Measurements from ENCODE around the gene TMEM108.

The TMEM108 gene

DNA sequence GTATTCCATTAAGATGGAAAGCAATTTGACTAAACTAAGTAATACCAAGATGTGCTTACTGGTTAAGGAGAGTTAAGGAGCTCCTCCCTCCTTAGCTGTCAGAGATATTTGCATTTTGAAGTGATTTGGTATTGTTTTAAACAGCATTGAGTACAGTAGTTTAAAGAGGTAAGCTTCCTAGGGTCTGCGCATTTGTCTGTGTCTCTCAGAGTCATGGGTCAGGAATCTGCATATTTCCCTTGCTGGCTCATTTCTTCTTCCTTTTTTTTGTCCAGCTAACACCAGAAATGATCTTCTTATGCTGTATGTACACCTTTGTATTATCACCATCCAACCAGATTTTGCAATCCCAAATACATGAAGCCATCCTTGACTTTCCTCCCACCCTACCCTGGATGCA lies 198.7 kb downstream of the TMEM108 start:
- no peak for DNase-seq (ENCODE audit: low read depth)

DNA sequence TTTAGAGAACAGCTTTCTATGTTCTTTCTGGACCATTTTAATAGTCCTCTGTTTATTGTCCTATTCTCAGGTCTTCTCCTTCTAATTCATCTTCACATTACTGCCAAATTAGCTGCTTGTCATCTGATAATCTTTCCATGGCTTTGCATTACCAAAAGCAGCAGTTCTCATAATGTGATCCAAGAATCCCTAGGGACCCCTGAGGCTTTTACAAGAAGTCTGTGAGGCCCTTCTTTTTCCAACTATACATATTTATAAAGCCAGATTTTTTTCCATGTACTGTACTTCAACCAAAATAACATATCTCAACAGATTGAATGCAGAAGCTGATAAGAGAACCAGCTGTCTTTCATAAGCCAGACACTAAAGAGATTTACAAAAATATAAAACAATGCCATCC lies 199.2 kb downstream of the TMEM108 start:
- no peak for DNase-seq (ENCODE audit: low read depth)

DNA sequence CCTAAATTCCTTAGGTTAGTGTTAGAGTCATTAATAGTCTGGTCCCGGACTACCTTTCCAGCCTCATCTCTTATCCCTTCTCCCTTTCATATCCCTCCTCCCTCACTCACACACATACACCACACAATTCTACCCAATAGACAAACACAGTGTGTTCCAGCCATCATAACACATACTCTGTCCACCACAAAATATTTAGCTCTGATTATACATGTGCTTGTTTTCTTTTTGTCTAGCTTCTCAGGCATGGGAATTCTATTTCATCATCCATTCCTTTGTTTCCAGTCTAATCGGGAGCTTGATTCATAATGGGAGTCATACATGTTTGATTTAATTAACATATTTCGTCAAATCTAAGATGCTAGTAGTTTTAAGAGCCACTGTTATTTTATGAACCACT lies 199.8 kb downstream of the TMEM108 start:
- DNase-seq (ENCODE audit: low read depth) = peak; percentile 5

DNA sequence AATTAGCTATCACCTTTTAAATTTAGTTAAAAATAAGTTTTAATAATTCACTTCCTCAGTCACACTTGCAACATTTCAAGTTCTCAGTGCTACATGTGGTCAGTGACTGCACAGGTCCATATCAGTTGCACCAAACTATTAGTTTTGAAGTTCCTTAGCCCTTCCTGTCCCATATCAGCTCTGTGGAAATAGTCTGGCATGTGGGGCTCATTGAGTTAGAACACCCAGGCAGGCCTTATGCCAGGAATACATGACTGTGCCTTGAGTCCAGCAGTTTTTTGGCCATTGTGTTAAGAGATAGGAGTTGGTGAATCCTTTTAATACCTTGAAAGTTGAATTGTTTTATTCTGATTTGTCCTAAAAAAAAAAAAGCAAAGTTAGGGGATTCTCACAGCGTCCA lies 207.9 kb downstream of the TMEM108 start:
- peak; percentile 4 for DNase-seq (ENCODE audit: low read depth)

DNA sequence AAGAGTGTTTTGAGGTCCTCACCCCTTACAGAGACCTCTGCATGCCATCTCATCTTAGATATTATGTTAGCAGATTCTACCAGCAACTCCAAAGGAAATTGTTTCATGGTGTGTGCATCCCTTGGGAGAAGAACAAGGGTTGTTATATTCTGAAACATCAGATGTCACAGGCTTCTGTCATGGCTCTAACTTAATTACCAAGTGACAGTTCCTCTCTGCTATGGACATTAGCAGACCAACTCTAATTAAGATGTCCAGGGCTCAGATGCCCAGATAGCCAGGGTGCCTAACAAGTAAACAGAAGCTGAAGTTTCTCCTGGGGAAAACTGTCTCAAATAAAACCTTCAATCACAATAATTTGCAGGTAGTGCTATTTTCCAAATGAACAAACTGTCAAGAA lies 208.6 kb downstream of the TMEM108 start:
- DNase-seq (ENCODE audit: low read depth) = no peak

DNA sequence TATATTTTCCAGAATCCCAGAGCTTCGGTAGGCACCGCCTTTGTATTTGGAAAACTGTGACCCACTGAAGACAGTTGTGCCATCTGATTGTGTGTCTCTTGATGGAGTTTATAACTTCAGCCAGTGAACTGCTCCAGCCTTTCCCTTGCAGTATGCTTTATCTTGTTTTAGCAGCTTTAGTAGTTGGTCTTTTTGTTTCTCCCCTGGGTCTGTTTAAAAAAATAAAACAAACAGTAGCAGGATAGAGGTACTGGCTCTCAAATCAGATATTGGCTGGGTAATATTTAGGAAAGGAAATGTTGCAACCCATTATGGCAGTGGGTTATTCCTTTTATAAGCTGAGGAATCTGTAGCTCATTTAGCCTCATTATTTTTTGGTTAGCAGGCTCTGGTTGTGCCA lies 210.2 kb downstream of the TMEM108 start:
- DNase-seq (ENCODE audit: low read depth) = no peak

DNA sequence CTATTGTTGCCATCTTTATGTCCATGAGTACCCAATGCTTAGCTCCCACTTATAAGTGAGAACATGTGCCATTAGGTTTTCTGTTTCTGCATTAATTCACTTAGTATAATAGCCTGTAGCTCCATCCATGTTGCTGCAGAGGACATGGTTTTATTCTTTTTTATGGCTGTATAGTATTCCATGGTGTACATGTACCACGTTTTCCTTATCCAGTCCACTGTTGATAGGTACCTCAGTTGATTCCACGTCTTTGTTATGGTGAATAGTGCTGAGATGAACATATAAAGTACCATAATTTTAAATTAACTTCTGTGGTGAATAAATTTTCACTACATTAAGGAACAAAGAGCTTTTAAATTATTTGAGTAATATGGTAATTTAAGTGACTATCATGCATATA lies 211.3 kb downstream of the TMEM108 start:
- no peak for DNase-seq (ENCODE audit: low read depth)

DNA sequence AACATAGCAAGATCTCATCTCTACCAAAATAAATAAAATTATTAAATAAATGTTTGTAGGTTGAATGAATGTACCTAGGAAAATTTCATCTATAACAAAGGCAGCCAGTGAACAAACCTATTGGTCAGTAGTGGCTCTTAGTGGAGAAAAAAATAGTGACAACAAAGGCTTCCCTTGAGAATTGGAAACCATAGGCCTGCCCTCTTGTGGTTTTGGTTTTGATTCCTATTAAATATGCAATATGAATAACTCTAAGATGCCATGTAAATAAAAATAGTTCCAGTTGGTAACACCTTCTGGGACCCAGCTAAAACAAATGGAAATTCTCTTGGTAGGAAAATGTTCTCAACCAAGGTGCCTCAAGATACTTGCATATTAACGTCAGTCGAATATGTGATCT lies 216.0 kb downstream of the TMEM108 start:
- no peak for DNase-seq (ENCODE audit: low read depth)

DNA sequence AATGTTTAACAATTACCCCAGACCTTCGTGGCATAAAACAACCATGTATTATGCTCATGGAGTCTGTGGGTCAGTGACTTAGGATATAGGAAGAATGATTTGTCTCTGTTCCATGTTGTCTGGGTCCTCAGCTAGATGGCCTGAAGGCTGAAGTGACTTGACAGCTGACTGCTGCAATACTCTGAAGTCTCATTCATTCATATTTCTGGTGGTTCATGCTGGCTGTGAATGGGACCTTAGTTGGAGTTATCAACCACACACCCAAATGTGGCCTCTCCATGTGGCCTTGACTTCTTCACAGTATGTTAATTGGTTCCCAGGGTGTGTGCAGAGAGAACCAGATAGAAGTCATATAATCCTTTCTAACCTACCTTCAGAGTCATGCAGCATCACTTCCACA lies 216.5 kb downstream of the TMEM108 start:
- no peak for DNase-seq (ENCODE audit: low read depth)

DNA sequence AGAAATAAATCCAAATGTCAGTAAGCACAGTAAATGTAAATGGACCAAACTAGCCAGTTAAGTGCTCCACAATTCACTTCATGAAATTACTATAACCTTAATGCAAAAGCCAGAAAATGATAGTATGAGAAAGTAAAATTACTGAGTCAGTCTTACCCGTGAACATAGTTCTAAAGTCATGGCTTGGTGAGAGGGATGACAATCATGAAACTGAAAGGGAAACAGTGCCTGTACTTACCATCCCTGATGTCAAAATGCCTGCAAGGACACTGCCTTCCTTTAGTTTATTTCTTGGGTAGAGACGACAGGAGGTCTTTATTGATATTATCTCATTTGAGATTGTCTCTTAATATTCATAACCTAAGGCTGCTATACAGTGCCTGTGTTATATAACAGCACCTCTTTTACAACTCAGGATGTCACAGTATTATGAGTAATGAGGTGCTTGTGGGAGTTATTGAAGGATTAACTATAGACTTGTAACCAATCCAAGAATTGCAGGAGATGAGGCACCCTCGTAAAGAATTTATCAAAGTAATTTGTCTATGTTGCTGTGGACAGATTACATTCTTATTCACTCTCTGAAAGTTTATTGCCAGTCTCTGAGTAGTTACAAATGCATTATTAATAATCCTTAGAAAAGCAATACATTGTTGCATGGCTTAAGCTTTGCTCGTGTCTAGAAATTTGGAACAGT lies 218.7 kb downstream of the TMEM108 start:
- no peak for DNase-seq (ENCODE audit: low read depth)

DNA sequence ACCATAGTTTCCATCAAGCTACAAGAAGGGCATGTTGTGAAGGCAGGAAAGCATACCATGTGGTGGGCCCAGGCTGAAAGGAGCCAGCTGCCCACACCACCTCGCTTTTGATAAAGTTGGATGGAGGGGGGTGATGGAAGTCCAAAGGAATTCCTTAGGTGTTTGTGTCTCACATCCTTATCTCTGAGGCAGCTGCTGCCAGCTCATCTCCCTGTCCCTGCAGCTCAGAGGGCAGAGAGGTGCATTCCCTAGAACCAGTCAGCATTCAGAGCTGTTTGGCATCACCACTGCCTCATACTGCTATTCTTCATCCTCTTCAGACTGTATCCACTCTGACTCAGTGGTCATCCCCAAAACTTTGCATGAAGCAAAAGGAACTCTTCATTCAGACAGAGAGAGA lies 220.2 kb downstream of the TMEM108 start:
- no peak for DNase-seq (ENCODE audit: low read depth)

DNA sequence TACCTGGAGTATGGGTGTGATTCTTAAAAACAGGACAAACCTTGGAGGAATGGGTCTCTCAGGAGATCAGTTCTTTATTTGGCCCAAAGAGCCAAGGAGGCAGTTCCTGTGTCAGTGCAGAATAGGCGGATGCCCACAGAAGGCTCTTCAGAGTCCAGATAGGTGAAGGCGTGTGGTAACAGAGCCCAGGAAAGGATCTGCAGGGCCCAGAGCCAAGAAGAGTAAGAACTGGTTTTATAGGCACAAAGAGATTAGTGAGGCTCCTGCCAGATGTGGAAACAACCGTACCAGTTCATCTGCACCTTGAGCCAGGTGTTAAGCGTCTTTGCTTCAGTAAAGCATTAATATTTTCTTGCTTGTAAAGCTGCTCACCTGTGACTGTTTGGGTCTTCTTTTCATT lies 221.6 kb downstream of the TMEM108 start:
- DNase-seq (ENCODE audit: low read depth) = no peak

DNA sequence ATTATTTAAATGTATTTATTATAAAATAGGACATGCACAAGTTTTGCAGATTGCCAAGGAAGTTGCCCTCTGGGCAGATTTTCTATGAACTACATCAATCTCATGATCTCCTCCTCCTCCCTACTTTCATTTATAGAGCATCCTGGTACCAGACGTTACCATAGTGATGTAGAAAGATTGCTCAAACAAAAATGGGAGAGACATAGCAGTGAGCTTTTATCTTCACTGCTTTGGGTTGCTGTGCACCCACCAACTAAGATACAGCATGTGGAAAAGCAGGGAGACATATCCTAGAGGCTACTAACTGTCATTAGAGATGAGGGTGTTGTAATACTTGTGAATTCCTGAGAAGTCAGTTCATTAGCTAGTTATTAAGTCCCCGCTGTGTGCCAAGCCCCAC lies 224.1 kb downstream of the TMEM108 start:
- no peak for DNase-seq (ENCODE audit: low read depth)

DNA sequence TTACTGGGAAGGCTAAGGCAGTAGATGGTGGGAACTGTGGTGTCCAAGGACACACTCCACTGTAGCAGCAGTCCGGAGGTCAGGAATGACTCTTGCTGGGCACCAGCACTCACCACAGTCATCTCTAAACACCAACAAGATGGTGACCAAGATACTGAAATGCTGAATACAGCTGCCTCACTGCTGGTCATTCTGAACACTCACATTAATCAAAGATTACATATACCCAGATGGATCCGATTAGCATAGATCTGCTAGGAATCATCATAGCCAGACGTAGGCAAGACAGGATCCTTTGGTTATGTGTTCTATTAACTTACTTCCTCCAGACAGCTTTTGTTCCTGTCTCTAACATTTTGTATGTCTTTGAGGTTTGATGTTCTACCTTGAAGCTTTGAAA lies 226.7 kb downstream of the TMEM108 start:
- DNase-seq (ENCODE audit: low read depth) = no peak

DNA sequence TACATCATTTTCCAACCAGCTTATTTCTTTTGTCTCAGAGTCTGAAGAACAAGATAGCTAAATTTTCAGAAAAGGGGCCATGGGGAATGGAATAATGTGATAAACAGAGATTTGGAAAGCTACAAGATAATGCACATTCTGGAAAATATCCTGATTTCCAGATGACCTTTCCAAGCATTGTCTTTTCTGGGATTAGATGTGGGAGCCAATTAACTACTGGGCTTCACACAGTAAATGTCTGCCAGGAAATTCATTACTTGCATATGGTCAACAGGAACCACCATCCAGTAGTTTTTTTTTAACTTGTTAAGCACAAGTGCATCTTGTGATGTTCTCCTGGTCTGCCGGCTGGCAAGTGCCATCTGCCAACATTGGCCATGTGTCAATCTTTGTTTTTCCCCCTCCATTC lies 230.5 kb downstream of the TMEM108 start:
- DNase-seq (ENCODE audit: low read depth) = no peak

DNA sequence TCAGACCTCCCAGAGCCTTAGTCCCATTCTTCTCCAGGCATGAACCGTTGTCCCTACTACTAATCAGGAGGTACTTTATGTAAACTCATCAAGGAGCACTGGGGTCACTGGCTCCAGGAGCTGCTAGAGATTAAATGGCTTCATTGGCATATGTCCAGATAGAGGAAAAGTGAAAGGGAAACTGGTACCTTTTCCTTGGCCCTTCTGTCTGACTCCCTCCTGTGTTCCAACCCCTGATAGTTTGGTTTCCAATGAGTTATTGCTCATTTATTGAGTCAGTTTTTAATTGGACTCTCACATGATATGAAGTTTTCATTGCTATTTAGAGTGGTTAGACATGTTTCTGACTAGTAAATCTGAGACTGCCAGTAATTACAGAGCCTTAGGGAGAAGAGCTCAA lies 231.2 kb downstream of the TMEM108 start:
- no peak for DNase-seq (ENCODE audit: low read depth)

DNA sequence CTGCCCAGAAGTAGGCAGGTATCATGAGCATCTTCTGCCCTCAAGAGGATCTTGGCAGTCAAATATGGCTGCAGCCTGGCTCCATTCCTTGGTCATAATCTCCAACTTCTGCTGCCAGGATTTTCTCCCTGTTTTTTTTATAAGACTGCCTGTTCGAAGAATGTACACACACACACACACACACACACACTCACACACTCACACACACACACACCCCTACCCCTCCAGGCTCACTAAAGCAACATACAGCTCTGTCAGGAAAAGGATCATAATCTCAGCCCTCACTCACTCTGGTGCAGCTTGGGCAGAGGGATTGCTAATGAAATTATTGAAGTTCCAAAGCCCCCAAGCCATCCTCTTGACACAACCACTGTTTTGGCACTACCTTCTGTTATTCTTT lies 232.4 kb downstream of the TMEM108 start:
- no peak for DNase-seq (ENCODE audit: low read depth)

DNA sequence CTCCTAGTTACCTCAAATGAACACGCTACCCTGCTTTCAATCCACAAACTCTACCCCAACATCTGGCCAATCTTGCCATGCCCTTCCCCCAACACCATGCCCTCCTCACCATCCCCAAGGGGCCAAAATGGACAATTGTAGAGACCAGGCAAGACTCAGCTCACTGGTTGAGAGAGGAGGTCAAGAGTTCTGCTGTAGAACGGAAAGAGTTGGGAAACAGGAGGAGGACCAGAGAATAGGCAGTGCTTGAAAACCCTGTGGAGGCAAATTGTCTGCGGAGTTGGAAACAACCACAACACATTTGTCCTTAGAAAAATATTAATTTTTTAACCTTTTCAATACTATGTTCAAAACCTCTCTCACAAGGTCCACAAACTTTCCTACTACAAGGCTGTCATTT lies 232.9 kb downstream of the TMEM108 start:
- no peak for DNase-seq (ENCODE audit: low read depth)

DNA sequence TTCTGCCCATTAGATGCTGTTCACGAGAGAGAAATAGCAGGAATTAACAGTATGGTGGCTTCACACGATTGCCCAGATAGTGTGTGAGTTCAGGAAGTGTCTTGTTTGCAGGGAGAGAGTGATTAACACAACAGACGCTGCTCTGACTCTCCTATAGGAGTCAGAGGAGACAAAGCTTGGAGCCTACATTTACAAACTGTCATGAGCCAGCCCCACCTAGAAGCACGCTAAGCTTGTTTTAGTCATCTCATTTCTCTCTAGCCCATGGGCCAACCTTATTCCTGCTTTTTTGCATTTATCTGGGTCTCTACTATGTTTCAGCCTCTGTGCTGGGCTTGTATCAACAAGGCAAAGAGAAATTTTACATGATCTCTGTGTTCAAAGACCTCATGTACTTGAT lies 233.3 kb downstream of the TMEM108 start:
- DNase-seq (ENCODE audit: low read depth) = no peak

DNA sequence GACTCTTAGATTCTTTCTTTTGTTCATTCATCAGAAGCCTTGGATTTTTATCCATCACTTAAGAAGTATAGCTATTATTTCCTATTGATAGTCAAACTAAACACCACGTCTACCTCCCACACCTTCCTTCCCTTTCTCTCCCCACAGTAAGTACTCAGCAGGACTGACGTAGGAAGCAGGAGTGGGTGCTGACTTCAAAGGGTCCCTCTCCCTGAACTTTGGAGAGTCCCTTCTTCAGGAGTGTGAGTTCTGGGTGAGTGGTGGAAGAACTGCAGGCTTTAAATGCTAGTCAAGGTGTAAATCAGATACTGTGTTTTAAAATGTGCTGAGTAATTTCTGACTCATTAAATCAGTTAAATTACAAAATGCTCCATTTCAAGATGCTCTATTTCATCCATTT lies 235.2 kb downstream of the TMEM108 start:
- DNase-seq (ENCODE audit: low read depth) = no peak

DNA sequence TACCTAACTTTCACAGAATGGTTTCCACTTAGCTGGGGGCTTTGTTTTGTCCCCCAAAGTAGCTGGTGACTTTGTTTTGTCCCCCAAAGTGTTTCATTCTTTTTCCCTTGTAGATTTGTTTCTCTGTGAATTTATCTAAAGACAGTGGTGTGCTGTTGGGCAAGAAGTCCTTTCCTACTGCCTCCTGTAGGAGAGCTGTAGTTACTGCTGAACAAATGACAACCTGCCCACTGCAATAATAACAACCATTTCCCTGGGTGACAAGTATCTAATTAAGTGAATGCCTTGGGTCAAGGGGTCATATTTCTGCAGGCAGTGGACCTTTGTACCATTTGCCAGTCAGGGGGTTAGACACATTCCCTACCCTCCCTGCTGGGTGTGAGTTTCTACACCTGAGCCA lies 236.3 kb downstream of the TMEM108 start:
- no peak for DNase-seq (ENCODE audit: low read depth)

DNA sequence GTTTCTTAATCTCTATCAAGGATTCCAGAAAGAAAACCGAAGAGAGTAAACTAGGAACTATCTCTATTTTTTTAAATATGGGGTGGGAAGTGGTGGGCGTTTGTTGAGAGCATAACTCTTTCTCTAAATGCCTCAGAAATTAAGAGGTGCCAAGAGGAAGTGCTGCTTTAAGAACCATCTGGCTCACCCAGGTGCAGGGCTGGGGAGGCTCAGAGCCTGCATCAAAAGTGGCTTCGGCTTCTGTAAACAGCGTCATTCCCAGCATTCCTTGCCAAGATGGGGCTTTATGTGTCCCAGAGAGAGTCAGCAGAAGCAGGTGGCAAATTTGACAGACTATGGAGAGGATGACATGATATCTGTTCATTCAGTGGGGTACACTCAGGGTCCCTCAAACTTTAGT lies 238.4 kb downstream of the TMEM108 start:
- DNase-seq (ENCODE audit: low read depth) = no peak

DNA sequence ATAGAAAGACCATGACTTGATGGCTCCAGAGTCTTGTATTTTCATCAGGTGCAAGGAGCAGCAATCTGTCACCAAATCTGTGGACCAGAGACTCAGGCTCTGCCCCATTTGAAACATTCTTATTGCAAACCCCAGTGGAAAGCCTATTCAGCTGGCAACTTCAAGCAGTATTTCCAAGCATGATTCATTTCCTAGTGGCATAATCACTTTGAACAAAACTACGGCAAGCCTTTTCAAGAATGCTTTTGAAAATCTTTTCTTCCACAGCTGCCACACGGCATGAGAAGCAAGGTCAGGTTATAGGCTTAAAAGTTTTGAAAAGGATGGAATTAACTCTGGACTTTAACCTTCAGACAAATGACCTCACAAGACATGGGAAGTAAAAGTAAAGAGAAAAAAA lies 239.6 kb downstream of the TMEM108 start:
- DNase-seq (ENCODE audit: low read depth) = no peak

DNA sequence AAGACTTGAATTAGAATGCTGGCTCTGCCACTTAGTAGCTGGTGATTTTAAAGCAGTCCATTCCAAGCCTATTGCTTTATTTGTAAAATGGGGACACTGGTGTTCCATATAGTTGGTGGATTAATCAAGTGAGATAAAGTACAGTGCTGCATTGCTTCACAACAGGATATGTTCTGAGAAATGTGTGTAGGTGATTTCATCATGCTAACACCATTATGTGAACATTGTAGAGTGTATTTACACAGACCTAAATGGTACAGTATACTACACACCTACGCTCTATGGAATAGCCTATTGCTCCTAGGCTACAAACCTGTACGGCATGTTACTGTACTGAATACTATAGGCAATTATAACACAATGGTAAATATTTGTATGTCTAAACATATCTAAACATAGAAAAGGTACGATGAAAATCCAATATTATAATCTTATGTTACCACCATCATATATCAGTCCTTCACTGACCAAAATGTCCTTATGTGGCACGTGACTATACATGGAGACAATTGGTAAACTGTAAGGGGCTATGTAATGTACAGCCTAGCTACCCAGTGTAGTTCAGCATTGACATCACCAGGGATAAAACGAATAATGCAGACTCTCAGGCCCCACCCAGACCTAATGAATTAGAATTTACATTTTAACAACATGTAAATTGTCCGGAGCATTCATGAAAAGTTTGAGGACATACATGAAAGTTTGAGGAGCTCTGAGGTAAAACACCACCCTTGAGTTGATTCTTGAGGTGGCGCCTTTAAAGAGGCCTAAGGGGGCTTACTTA lies 240.3 kb downstream of the TMEM108 start:
- DNase-seq (ENCODE audit: low read depth) = no peak
